GM21786 (cell line): ENCODE data around the gene CDH13.
"Not testable (repeated sequence)": the region's sequence is repeated elsewhere in the genome, so short reads cannot be mapped to it uniquely, and the experiment has no call there.

Source experiments
- ATAC-seq: cut with Tn5 transposase; IDR thresholded peaks from one replicate; pipeline ENCODE4 v1.9.1; 2021; ENCODE audit not compliant: unreplicated experiment

CDH13 gene

GRCh38 chr16:82933933-82934332 lies 307.2 kb downstream of the CDH13 start:
- not testable (repeated sequence) for ATAC-seq

DNA sequence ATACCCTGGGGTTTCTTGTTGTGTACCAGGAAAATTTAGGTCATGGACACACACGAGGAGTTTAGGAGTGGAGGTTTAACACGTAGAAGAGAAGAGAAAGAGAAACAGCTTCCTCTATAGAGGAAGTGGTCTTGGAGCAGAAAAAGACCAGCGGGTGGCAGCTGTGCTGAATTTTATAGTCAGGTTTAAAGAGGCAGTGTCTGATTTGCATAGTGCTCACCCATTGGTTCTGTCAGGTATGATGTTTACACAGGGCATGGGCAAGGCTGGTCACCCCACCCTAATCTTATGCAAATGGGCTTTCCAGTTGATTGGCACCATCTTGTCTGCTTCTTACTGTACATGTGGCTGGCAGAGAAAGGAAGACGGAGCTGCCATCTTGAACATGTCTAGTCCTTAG lies 309.0 kb downstream of the CDH13 start:
- ATAC-seq = no peak

DNA sequence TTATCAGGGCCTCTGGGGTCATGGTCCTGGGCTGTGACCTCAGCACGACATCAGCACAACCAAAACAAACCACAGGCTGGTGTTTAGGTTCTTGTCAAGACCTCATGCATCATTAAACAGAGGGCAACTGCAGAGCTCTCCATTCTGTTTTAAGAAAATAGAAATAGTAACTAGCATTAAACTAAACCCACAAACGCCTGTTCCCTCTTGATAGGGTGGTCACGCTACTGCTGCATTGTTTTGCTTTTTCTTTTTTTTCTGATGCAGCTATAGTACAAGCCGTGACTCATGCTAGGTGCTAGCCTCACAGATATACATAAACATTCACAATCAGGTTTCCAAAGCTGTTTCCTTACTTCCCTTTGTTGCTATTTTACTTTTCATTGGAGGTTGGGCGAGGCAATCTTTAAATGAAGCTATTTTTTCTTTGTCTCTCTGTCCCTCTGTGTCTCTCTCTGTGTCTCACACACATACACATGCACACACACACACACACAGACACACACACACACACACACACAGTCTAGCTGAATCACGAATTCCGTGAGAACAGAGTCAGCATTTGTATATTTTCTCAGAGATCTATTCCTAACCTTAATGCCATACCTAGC lies 310.3 kb downstream of the CDH13 start:
- no peak for ATAC-seq

- ATAC-seq = no peak
Observed at GRCh38 chr16:82937926-82938520, 311.3 kb downstream of the CDH13 start.

- no peak for ATAC-seq
Observed at GRCh38 chr16:82943371-82943770, 316.6 kb downstream of the CDH13 start.

DNA sequence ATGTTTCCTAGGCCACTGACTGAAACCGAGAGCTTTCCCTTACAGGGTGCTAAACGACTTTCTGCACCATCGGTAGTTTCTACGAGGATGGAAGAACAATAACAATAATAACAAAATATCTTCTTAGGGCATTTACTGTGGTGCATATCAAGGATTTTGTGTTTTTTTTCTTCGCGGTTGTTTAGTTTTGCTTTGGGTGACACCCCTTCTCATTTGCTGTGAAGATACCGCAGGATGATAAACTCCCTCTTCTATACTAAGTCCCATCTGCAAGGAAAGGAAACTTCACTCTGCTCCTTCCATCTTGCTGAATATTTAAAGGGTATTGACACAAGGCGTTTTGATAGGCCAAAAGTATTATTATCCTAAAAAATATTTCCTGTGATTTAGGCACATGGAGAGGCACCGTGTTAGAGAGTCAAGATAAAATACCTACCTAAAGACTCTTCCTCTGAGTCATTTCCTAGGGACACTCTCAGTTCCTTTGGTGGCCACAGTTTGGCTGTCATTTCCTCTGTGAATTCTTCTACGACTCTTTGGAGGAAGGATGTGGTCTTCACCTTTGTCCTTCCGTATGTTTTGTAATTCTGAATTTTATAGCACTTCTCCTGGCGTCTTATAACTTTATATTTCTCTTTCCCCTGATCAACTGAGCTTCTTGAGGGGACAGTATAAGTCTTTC lies 318.8 kb downstream of the CDH13 start:
- no peak for ATAC-seq

DNA sequence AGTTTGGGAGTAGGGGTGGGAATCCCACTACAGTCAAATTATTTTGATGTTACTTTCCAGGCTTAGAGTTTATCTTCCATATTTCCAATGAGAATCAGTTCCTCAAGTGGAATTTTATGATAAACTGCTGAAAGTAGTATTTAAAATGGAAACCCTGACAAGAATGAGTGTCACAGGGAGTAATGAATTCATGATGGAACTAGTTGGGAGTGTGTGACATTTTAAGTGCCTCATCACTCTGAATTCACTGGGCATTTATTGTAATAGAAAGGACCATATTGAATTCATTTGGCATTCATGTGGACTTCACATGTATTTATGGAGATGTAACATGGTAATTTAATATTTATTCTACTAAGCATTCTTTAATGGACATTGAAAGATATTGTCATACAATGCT lies 320.9 kb downstream of the CDH13 start:
- no peak for ATAC-seq

- no peak for ATAC-seq
Observed at GRCh38 chr16:82949016-82949415, 322.2 kb downstream of the CDH13 start.

DNA sequence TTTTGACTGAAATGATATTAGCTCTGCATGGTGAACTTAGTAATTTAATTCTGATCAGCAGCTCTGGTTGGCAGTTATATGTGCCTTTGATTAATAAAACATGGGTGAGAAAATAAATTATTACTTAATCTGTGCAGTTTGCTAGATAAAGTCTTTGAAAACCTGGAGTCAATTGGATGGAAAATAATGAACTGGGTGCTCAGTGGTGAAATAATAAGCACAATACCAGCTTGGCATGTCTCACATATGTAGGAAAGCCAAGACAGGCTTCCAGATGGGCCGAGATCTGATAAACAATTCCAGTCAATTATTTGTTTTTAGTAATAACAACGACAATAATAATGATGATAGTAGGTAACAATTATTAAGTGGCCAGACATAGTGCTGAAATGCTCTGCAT lies 326.7 kb downstream of the CDH13 start:
- no peak for ATAC-seq

DNA sequence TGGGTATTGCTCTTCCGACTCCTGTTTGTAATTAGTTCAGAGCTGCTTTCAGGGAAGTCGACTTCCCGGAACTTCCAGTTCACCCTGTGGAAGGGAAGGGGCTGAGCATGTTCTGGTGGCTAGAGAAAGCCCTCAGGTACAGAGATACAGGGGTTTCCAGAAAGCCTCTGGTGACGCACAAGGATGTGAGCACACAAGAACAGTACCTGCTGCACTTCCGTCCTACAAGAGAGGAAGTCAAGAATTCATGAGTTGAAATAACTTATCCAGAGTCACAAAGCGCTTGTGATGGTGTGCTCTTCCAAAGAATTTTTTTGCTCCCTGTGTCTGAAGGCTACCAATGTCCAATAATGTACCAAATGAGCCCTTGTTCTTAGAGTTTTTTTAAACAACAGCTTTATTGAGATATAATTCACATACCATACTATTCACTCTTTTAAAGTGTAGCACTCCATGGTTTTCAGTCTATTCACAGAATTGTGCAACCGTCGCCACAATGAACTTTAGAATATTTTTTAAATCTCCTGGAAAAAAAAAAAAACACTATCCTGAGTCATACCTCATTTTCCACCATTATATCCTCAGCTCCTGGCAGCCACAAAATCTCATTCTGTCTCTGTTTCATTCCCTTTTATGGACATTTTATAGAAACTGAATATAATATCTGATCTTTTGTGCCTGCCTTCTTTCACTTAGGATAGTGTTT lies 327.6 kb downstream of the CDH13 start:
- ATAC-seq = no peak

DNA sequence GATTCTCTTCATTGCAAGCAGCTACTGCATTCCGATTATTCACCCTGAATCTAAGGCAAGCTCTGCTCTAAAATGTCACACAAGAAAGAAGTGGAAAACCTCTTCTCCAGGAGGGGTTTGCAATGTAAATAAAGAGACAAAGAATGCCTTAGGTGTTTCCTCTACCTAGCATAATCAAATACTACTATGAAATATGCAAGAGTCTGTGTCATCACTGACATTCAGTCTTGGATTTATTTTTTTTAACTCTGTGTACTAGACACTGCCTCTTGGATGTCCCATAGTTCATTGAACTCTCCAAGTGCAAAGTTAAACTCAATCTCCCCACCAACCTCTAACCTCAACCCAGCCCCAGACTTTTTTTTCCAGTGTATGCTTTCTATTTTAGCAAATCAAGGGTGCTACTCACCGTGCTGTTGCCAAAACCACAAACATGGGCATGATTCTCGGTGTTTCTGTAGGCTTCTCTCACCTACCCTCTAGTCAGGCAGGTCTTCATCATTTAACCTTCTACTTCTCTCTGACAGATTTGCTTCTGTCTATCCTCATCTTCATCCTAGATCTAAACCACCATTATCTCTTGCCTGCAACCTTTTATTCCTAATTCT lies 329.1 kb downstream of the CDH13 start:
- no peak for ATAC-seq

- no peak for ATAC-seq
Observed at GRCh38 chr16:82957212-82957611, 330.4 kb downstream of the CDH13 start.

DNA sequence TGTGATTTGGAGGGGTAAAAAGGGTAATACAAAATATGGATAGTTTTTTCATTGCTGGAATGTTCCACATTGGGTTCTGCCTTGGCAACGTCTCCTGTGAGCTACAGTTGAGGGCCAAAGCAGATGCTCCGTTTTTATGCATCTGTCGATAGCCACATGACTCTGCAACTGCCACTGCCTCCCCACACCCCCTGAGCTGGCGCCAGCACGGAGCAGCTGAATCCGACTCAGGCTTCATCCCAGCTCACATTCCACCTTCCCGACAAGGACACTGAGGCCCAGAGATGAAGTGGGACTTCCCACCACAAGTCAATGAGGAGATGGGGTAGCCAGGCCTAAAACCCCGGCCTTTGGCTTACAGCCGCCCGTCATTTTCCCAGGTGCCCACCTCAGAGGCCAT lies 334.1 kb downstream of the CDH13 start:
- ATAC-seq = no peak

DNA sequence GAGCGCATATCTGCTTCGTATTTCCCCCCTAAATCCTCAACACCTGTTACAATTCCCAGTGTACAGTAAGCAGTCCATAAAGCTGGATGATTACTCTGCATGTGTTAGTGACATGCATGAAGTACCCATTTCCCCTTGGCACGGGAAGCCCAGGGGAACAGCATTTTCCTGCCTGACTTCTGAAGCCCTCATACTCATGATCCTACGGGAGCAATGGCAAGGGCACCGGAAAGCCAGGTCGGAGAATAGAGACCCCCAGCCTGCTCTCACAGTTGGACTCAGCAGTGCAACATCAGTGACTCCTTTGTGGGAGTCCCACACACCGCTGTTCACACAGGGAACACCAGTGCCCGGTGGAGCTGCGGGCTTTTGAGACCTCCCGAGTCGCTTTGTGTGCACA lies 336.9 kb downstream of the CDH13 start:
- no peak for ATAC-seq

GRCh38 chr16:82965808-82966207 lies 339.0 kb downstream of the CDH13 start:
- no peak for ATAC-seq

- ATAC-seq = no peak
Observed at GRCh38 chr16:82967424-82967823, 340.7 kb downstream of the CDH13 start.

GRCh38 chr16:82971126-82971525 lies 344.4 kb downstream of the CDH13 start:
- ATAC-seq = no peak

- ATAC-seq = no peak
Observed at GRCh38 chr16:82972331-82972919, 345.7 kb downstream of the CDH13 start.

DNA sequence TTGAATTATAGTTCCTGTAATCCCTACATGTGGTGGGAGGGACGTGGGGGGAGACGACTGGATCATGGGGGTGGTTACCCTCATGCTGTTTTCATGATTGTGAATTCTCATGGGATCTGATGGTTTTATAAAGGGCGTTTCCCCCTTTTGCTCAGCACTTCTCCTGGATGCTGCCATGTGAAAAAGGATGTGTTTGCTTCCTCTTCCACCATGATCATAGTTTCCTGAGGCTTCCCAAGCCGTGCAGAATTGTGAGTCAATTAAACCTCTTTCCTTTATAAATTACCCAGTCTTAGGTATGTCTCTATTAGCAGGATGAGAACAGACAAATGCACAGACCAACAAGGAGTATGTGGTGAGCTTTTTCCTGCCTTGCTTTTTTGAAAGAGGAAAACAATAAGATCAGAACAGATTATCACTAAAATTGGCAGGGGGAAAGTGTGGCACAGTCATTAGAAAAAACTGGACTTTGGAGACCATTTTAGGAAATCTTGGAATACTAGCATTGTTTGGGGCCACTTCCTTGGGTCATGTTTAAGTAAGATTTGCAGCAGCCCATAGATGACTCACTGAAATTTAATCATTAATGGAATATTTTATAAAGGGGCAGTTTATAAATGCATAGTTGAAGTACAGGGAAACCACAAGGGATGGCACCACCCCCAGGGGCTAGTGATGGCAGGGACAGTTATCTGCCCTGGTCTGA lies 352.8 kb downstream of the CDH13 start:
- ATAC-seq = no peak

DNA sequence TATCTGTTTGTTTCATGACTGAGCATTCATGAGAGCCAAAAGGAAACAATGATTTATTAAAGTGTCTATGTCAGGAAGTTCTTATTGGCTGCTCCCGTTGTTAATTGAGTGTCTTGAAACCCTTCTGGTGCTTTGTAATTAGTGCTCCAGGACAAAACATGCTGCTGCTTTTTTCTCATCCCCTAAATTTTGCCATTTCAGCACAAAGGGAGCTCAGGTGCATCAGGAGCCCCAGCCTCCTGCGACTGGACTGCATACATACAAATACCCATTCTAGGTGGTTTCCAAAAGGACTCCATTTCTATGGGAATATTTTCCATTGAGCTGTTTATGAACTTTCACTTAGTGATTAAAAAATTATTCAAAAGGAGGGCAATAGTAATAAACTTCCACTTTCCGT lies 354.0 kb downstream of the CDH13 start:
- ATAC-seq = no peak

GRCh38 chr16:82987767-82988166 lies 361.0 kb downstream of the CDH13 start:
- no peak for ATAC-seq
